H9 (cell line): Measurements from ENCODE around the gene ABI3. TPM values are rescaled to one million over a fixed set of nuclear protein-coding genes. Genes with fewer than 3 reads are reported as not detected.

Experiments
- DNase-seq: peaks from one replicate; pipeline ENCODE4 v3.0.0-alpha.2; 2017
- H2AFZ ChIP-seq: one replicate; pipeline ENCODE4 v1.6.1; 2013; ENCODE audit warnings: mild to moderate bottlenecking, low read length, control low read depth, moderate library complexity
- H2AK5ac ChIP-seq: 2 replicates; pipeline ENCODE4 v1.6.1; 2013; ENCODE audit warnings: low read length, control low read depth, mixed read lengths; ENCODE audit not compliant: insufficient read length
- H2BK120ac ChIP-seq: one replicate; pipeline ENCODE4 v1.6.1; 2013; ENCODE audit warnings: low read depth, mild to moderate bottlenecking, low read length, control low read depth, inconsistent platforms; ENCODE audit not compliant: poor library complexity, severe bottlenecking
- H2BK12ac ChIP-seq: 2 replicates; pipeline ENCODE4 v1.6.1; 2013; ENCODE audit warnings: low read length, control low read depth, mixed read lengths, low read depth; ENCODE audit not compliant: insufficient read length
- H2BK15ac ChIP-seq: 2 replicates; pipeline ENCODE4 v1.6.1; 2013; ENCODE audit warnings: low read depth, low read length, control low read depth
- H2BK20ac ChIP-seq: one replicate; pipeline ENCODE4 v1.6.1; 2013; ENCODE audit warnings: low read depth, mild to moderate bottlenecking, low read length, control low read depth, inconsistent platforms; ENCODE audit not compliant: poor library complexity, severe bottlenecking
- H2BK5ac ChIP-seq: 2 replicates; pipeline ENCODE4 v1.6.1; 2013; ENCODE audit warnings: low read length, control low read depth, mixed read lengths; ENCODE audit not compliant: insufficient read length
- H3K14ac ChIP-seq: 2 replicates; pipeline ENCODE4 v1.6.1; 2013; ENCODE audit warnings: low read length, control low read depth; ENCODE audit not compliant: insufficient read depth
- H3K18ac ChIP-seq: 2 replicates; pipeline ENCODE4 v1.6.1; 2013; ENCODE audit warnings: low read depth, mild to moderate bottlenecking, mixed read lengths, low read length, control low read depth; ENCODE audit not compliant: insufficient read length
- H3K23ac ChIP-seq: 2 replicates; pipeline ENCODE4 v1.6.1; 2013; ENCODE audit warnings: low read length, control low read depth, mixed read lengths, low read depth; ENCODE audit not compliant: insufficient read length
- H3K23me2 ChIP-seq: 2 replicates; pipeline ENCODE4 v1.6.1; 2013; ENCODE audit warnings: low read depth, mild to moderate bottlenecking, mixed read lengths, low read length, control low read depth; ENCODE audit not compliant: insufficient read length, poor library complexity, severe bottlenecking
- H3K27ac ChIP-seq: 2 replicates; pipeline ENCODE4 v1.5.1; 2013; ENCODE audit warnings: low read length, control low read depth, mixed read lengths, low read depth; ENCODE audit not compliant: insufficient read length
- H3K27me3 ChIP-seq: 2 replicates; pipeline ENCODE4 v1.6.1; 2013; ENCODE audit warnings: low read length, control low read depth, inconsistent platforms; ENCODE audit not compliant: insufficient read depth
- H3K4ac ChIP-seq: 2 replicates; pipeline ENCODE4 v1.6.1; 2013; ENCODE audit warnings: low read depth, mild to moderate bottlenecking, control low read depth, inconsistent platforms, low read length, moderate library complexity
- H3K4me1 ChIP-seq: 2 replicates; pipeline ENCODE4 v1.6.1; 2013; ENCODE audit warnings: low read length, control low read depth, inconsistent platforms; ENCODE audit not compliant: insufficient read depth
- H3K4me2 ChIP-seq: 2 replicates; pipeline ENCODE4 v1.6.1; 2013; ENCODE audit warnings: low read length, control low read depth, mixed read lengths; ENCODE audit not compliant: insufficient read length, insufficient read depth
- H3K56ac ChIP-seq: 2 replicates; pipeline ENCODE4 v1.6.1; 2013; ENCODE audit warnings: low read depth, mild to moderate bottlenecking, mixed read lengths, low read length, control low read depth; ENCODE audit not compliant: insufficient read length
- H3K79me1 ChIP-seq: 2 replicates; pipeline ENCODE4 v1.6.1; 2013; ENCODE audit warnings: low read depth, mild to moderate bottlenecking, moderate library complexity, low read length, control low read depth, inconsistent platforms; ENCODE audit not compliant: insufficient read depth, poor library complexity, severe bottlenecking
- H3K79me2 ChIP-seq: 2 replicates; pipeline ENCODE4 v1.6.1; 2013; ENCODE audit warnings: low read length, control low read depth, inconsistent platforms; ENCODE audit not compliant: insufficient read depth
- H3K9ac ChIP-seq: 2 replicates; pipeline ENCODE4 v1.6.1; 2013; ENCODE audit warnings: low read length, control low read depth, mixed read lengths; ENCODE audit not compliant: insufficient read length; ENCODE audit errors: extremely low read depth
- H3K9me3 ChIP-seq: one replicate; pipeline ENCODE4 v1.6.1; 2013; ENCODE audit warnings: low read depth, low read length, inconsistent platforms; ENCODE audit not compliant: control insufficient read depth
- H3T11ph ChIP-seq: one replicate; pipeline ENCODE4 v1.6.1; 2013; ENCODE audit warnings: mild to moderate bottlenecking, low read length, control low read depth, inconsistent platforms
- H4K20me1 ChIP-seq: one replicate; pipeline ENCODE4 v1.6.1; 2013; ENCODE audit not compliant: control insufficient read depth, insufficient read length, insufficient read depth
- H4K5ac ChIP-seq: 2 replicates; pipeline ENCODE4 v1.6.1; 2013; ENCODE audit warnings: low read depth, mild to moderate bottlenecking, mixed read lengths, low read length, control low read depth; ENCODE audit not compliant: insufficient read length
- H4K8ac ChIP-seq: replicated peaks from 2 replicates; pipeline ENCODE4 v1.6.1; 2013; ENCODE audit warnings: low read length, control low read depth, mixed read lengths, low read depth; ENCODE audit not compliant: insufficient read length
- H4K91ac ChIP-seq: 2 replicates; pipeline ENCODE4 v1.6.1; 2013; ENCODE audit warnings: low read depth, mild to moderate bottlenecking, moderate library complexity, mixed read lengths, low read length, control low read depth; ENCODE audit not compliant: insufficient read length
- H3K27ac Mint-ChIP-seq, 3 experiments: 2 replicates in 2 of 3; 3 replicates in 1 of 3; pipeline ENCODE4 v1.8.0; 2020 to 2021; ENCODE audit warnings: mixed read lengths in 3 of 3, mild to moderate bottlenecking in 1 of 3, moderate library complexity in 1 of 3
- H3K27me3 Mint-ChIP-seq: 2 replicates; pipeline ENCODE4 v1.8.0; 2021; ENCODE audit warnings: low read depth, mild to moderate bottlenecking, moderate library complexity, mixed read lengths
- H3K36me3 Mint-ChIP-seq, 3 experiments: 2 replicates in 2 of 3; 3 replicates in 1 of 3; pipeline ENCODE4 v1.8.0; 2020 to 2021; ENCODE audit warnings: low read depth in 3 of 3, mixed read lengths in 3 of 3; ENCODE audit not compliant: insufficient read depth in 1 of 3
- H3K4me1 Mint-ChIP-seq, 2 experiments: 2 replicates each; pipeline ENCODE4 v1.8.0; 2020; ENCODE audit warnings: mixed read lengths in 2 of 2
- H3K4me3 Mint-ChIP-seq, 2 experiments: 2 replicates in 1 of 2; 3 replicates in 1 of 2; pipeline ENCODE4 v1.8.0; 2020 to 2021; ENCODE audit warnings: mild to moderate bottlenecking in 2 of 2, mixed read lengths in 2 of 2, moderate library complexity in 1 of 2
- H3K9me3 Mint-ChIP-seq, 2 experiments: 2 replicates in 1 of 2; 3 replicates in 1 of 2; pipeline ENCODE4 v1.8.0; 2020; ENCODE audit warnings: mild to moderate bottlenecking in 2 of 2, mixed read lengths in 2 of 2, moderate library complexity in 1 of 2
- CTCF ChIP-seq: fragments of 200-600 bp; sonication (generic); conservative IDR thresholded peaks from 3 replicates; pipeline ENCODE4 v1.8.0; 2021; ENCODE audit warnings: antibody characterized with exemption, mild to moderate bottlenecking
- WGBS: extraction: QIAGEN DNeasy Blood & Tissue Kit; methylation state at CpG from one replicate; pipeline ENCODE4 v1.1.7; 2013; ENCODE audit warnings: missing lambda C conversion rate, low lambda C conversion rate, mixed read lengths; ENCODE audit not compliant: insufficient read length; ENCODE audit errors: extremely low coverage; 5-methylcytosine and 5-hydroxymethylcytosine counted together
- total RNA-seq: library from RNA; stranded (reverse); gene quantifications from 2 replicates; pipeline ENCODE4 v1.2.1, GENCODE V29; 2021

ABI3 gene
- total RNA-seq, 1 experiment from 2014 or later = 2.1 TPM

GRCh38 chr17:49224997-49225337 is 14.5 kb downstream of the ABI3 start:
- no peak overlapping the region for H3K23ac ChIP-seq
- H4K91ac ChIP-seq = no peak overlapping the region
- no peak overlapping the region for H2BK20ac ChIP-seq
- no peaks in the 10 kb centered on the region for H4K20me1 ChIP-seq
- Mint-ChIP-seq H3K4me3 (peak overlapping the region; percentile 65 to 82), H3K27ac (no peak overlapping the region), H3K9me3 (no peaks in the 10 kb centered on the region), H3K27me3 (peaks cover 90% of the 10 kb centered on the region), H3K4me1 (peaks cover 24 to 27% of the 10 kb centered on the region in 2 experiments), H3K36me3 (no peaks in the 10 kb centered on the region)
- no peak overlapping the region for H4K8ac ChIP-seq
- H2AK5ac ChIP-seq = no peak overlapping the region
- peak overlapping the region; percentile 62 for H3K4me2 ChIP-seq
- H2AFZ ChIP-seq = no peak overlapping the region
- no peaks in the 10 kb centered on the region for H3K79me1 ChIP-seq
- no peak overlapping the region for H3K4ac ChIP-seq
- H3K27ac ChIP-seq = no peak overlapping the region
- H3K9me3 ChIP-seq = no peaks in the 10 kb centered on the region
- no peak overlapping the region for H2BK120ac ChIP-seq
- H3K18ac ChIP-seq = no peak overlapping the region
- no peak overlapping the region for H4K5ac ChIP-seq
- no peak for TF ChIP-seq CTCF
- H3K4me1 ChIP-seq = no peaks in the 10 kb centered on the region
- DNase-seq = no peak
- H2BK12ac ChIP-seq = no peak overlapping the region
- H2BK5ac ChIP-seq = no peak overlapping the region
- no peak overlapping the region for H3K9ac ChIP-seq
- H3K23me2 ChIP-seq = peaks cover 8% of the 10 kb centered on the region
- no peak overlapping the region for H3K56ac ChIP-seq
- H2BK15ac ChIP-seq = no peak overlapping the region
- no peak overlapping the region for H3K14ac ChIP-seq
- no peaks in the 10 kb centered on the region for H3K79me2 ChIP-seq
- no CpG with 5 or more reads among the region's 11 CpGs for WGBS
- peaks cover 17% of the 10 kb centered on the region; the same call in 1 of the 2 replicates for H3K27me3 ChIP-seq
- no peak overlapping the region for H3T11ph ChIP-seq
